GM13976 (cell line): ENCODE results near the gene MRPL23.

Experiments used
- DNase-seq: peaks from one replicate; pipeline ENCODE4 v3.0.0; 2012; ENCODE audit warnings: low spot score
- CTCF ChIP-seq: IDR thresholded peaks from 2 replicates; pipeline ENCODE4 v1.5.1; 2012; ENCODE audit warnings: borderline replicate concordance, mild to moderate bottlenecking; ENCODE audit not compliant: insufficient read depth; ENCODE audit errors: extremely low read depth, missing control alignments, control extremely low read depth
- in situ Hi-C: fragments of 300-500 bp; cut with MboI; formaldehyde crosslinking; loops from one replicate; pipeline ENCODE4 v1.12.0; 2022; ENCODE audit warnings: low sequenced_read_pairs, mixed read lengths, inconsistent platforms; ENCODE audit not compliant: unreplicated experiment

MRPL23 gene

GRCh38 chr11:1963864-1964263, 16.7 kb downstream of the MRPL23 start:
- in situ Hi-C loops, result no loop called here
- TF ChIP-seq CTCF, result no peak

GRCh38 chr11:1964348-1964747, 17.2 kb downstream of the MRPL23 start:
- no peak for DNase-seq
- in situ Hi-C loops, result no loop called here
- no peak for TF ChIP-seq CTCF

More at GRCh38 chr11:1963864-1964263, 16.7 kb downstream of the MRPL23 start:
- DNase-seq, result no peak

- no peak for TF ChIP-seq CTCF
- in situ Hi-C loops, result no loop called here
- no peak for DNase-seq
Observed at GRCh38 chr11:1964955-1965354, 17.8 kb downstream of the MRPL23 start.

- in situ Hi-C loops, result no loop called here
- no peak for TF ChIP-seq CTCF
- DNase-seq, result no peak
Observed at GRCh38 chr11:1966531-1966930, 19.4 kb downstream of the MRPL23 start.

- in situ Hi-C loops, result no loop called here
- DNase-seq, result no peak
Observed at GRCh38 chr11:1967641-1968225, 20.6 kb downstream of the MRPL23 start.

GRCh38 chr11:1968454-1969002, 21.4 kb downstream of the MRPL23 start:
- DNase-seq, result no peak
- no peak for TF ChIP-seq CTCF

More at GRCh38 chr11:1967641-1968225, 20.6 kb downstream of the MRPL23 start:
- TF ChIP-seq CTCF, result no peak

More at GRCh38 chr11:1968454-1969002, 21.4 kb downstream of the MRPL23 start:
- in situ Hi-C loops, result no loop called here
